BJ (cell line): Measurements from ENCODE around the gene AHDC1. TPM values are rescaled to one million over a fixed set of nuclear protein-coding genes. Genes with fewer than 3 reads are reported as not detected.

Source experiments
- CTCF ChIA-PET: fragments of 350-600 bp; formaldehyde crosslinking; extraction: SDS; loops from one replicate; lab custom pipeline; 2021; ENCODE audit warnings: antibody characterized with exemption, inconsistent platforms; lab: Yijun Ruan, JAX
- POLR2A ChIA-PET: fragments of 300-600 bp; sonication (Branson Sonifier 250); formaldehyde crosslinking; extraction: SDS; loops from one replicate; lab custom pipeline; 2021; ENCODE audit warnings: antibody characterized with exemption; lab: Charles Lee
- DNase-seq: peaks from one replicate; pipeline ENCODE4 v3.0.0-alpha.2; 2011; ENCODE audit warnings: low read depth
- H3K27me3 ChIP-seq: 2 replicates; pipeline ENCODE4 v1.6.0; 2011; ENCODE audit warnings: low read length; ENCODE audit not compliant: control insufficient read depth, insufficient read depth
- H3K36me3 ChIP-seq: 2 replicates; pipeline ENCODE4 v1.5.1; 2011; ENCODE audit warnings: low read length; ENCODE audit not compliant: control insufficient read depth, insufficient read depth
- H3K4me3 ChIP-seq: 2 replicates; pipeline ENCODE4 v1.5.1; 2011; ENCODE audit warnings: low read depth, mild to moderate bottlenecking, control low read depth, low read length
- polyA plus RNA-seq: library from polyadenylated mRNA; depleted of rRNA; stranded (reverse); fragments of >200 nt; gene quantifications from 2 replicates; pipeline ENCODE4 v1.2.3, GENCODE V29; 2011
- TF ChIP-seq, protein P1 (sequence below): IDR thresholded peaks from 2 replicates; pipeline ENCODE4 v1.5.1; 2011; ENCODE audit warnings: low read depth, mild to moderate bottlenecking, control low read depth, inconsistent platforms, low read length, moderate library complexity; ENCODE audit not compliant: insufficient read depth

Gene AHDC1
- polyA plus RNA-seq, 1 experiment: 4.1 TPM

DNA sequence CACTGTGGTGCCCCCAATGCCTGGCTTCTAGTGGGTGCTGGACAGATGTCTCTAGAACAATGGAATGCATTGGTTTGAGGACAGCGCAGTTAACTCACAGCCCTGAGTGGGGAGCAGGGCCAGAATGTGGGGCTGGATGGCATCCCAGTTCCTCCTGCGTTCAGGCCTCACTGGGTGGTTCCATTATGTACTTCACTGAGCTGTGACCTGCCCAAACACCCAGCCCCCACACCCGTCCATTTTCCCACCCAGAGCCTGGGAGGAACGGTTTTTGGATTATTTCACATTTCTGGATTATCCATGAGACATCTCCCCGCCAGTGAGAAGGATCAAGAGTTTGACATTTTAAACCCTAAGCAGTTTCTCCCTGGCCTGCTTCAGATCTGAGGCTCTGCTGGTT is 58.7 kb downstream of the AHDC1 start:
- CTCF ChIA-PET: interaction anchor here (0.9 to 15.0 kb wide), 4 partner anchors 10 to 124 kb away, joined by 3 to 105 read pairs (median 4); no protein-coding TSS in a partner anchor
- Histone ChIP-seq H3K36me3 (peaks cover 30% of the 10 kb centered on the region), H3K27me3 (no peaks in the 10 kb centered on the region), H3K4me3 (no peak overlapping the region)
- POLR2A ChIA-PET: no interaction called here
- TF ChIP-seq, protein P1, sequence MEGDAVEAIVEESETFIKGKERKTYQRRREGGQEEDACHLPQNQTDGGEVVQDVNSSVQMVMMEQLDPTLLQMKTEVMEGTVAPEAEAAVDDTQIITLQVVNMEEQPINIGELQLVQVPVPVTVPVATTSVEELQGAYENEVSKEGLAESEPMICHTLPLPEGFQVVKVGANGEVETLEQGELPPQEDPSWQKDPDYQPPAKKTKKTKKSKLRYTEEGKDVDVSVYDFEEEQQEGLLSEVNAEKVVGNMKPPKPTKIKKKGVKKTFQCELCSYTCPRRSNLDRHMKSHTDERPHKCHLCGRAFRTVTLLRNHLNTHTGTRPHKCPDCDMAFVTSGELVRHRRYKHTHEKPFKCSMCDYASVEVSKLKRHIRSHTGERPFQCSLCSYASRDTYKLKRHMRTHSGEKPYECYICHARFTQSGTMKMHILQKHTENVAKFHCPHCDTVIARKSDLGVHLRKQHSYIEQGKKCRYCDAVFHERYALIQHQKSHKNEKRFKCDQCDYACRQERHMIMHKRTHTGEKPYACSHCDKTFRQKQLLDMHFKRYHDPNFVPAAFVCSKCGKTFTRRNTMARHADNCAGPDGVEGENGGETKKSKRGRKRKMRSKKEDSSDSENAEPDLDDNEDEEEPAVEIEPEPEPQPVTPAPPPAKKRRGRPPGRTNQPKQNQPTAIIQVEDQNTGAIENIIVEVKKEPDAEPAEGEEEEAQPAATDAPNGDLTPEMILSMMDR: no peak
- no peak for DNase-seq

DNA sequence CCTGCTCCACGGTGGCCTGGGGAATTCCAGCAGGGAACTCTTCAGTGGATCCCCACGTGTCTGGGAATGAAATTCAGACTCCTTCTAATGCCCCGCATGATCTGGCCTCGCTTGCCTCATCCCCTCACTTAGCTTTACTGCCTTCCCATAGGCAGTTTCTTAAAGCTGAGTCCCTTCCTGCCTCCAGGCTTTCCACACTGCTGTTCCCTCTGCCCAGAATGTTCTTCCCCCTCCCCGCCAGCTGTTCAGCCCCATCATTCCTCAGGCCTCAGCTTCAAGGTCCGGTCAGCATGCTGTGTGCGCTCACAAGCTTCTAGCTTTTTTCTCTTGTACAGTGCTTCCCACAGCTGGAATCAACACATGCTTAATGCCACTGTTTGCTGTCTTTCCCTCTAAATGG is 59.1 kb downstream of the AHDC1 start:
- ChIA-PET POLR2A (no interaction called here), CTCF (interaction anchor here (1.1 to 15.0 kb wide), 2 partner anchors 11 to 125 kb away, joined by 4 to 105 read pairs; no protein-coding TSS in a partner anchor)
- TF ChIP-seq, protein P1: no peak
- peaks cover 26% of the 10 kb centered on the region for H3K36me3 ChIP-seq
- DNase-seq: no peak
- H3K4me3 ChIP-seq: no peak overlapping the region
- no peaks in the 10 kb centered on the region for H3K27me3 ChIP-seq

DNA sequence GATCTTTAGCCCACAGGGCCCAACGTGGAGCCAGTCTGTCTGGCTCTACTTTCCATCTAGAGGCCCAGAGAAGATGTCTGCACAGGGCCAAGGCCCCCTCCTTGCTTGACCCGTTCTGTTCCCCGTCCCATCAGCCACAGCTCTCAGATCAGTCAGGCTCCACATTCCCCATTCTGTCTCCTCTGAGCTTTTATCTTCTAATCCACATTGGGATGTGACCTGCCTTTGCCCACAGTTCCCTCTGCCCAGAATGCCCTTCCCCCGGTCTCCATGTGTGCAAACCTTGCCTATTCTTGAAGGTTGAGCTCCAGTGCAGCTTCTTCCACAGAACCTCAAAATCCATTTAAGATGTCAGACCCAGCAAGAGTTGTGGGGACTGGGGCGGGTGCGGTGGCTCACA is 60.7 kb downstream of the AHDC1 start:
- no peaks in the 10 kb centered on the region for H3K27me3 ChIP-seq
- ChIA-PET POLR2A (no interaction called here), CTCF (interaction anchor here (1.2 to 15.0 kb wide), 4 partner anchors 12 to 140 kb away, joined by 3 to 105 read pairs (median 4); no protein-coding TSS in a partner anchor)
- no peak overlapping the region for H3K4me3 ChIP-seq
- TF ChIP-seq, protein P1: no peak
- peaks cover 18% of the 10 kb centered on the region for H3K36me3 ChIP-seq
- no peak for DNase-seq

DNA sequence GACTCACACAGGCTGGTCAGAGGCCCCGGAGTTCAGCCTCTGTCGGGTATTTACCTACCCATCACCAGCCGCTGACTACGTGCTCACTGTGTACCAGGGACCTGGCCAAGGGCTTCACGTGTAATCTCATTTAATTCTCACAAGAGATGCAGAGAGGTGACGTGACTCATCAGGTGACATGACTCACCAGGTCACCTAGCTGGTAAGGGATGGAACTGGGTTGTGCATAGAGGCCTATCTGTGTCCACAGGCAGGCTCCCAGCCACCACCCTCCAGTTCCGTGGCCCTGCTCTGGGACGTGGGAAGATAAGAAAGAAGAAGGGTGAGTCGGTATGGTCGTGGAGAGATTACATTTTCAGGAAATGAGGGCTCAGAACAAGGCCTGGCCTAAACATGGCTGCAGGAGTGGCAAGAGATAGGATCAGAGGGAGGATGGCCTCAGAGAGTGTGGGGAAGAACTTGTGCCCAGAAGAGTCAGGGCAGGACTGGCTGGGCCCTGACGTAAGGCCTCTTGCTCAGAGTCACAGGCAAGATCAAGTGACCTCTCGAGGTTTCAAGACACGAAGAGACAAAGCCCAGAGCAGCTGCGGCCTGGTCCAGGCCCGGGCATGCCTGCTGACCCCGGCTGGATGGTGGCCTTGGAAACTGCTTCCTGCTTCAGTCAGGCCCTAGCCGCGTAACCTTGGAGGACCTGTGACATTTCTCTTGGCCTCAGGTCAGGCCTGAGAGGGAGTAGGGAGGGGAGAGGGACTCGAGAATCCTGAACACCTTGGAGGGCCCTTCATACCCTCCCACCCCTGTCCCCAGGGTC is 61.3 kb downstream of the AHDC1 start:
- H3K36me3 ChIP-seq: peaks cover 13% of the 10 kb centered on the region
- H3K4me3 ChIP-seq: no peak overlapping the region
- DNase-seq: no peak
- ChIA-PET POLR2A (no interaction called here), CTCF (interaction anchor here (0.6 to 15.0 kb wide), 6 partner anchors 13 to 146 kb away, joined by 3 to 105 read pairs (median 3); no protein-coding TSS in a partner anchor)
- TF ChIP-seq, protein P1: no peak
- no peaks in the 10 kb centered on the region for H3K27me3 ChIP-seq

DNA sequence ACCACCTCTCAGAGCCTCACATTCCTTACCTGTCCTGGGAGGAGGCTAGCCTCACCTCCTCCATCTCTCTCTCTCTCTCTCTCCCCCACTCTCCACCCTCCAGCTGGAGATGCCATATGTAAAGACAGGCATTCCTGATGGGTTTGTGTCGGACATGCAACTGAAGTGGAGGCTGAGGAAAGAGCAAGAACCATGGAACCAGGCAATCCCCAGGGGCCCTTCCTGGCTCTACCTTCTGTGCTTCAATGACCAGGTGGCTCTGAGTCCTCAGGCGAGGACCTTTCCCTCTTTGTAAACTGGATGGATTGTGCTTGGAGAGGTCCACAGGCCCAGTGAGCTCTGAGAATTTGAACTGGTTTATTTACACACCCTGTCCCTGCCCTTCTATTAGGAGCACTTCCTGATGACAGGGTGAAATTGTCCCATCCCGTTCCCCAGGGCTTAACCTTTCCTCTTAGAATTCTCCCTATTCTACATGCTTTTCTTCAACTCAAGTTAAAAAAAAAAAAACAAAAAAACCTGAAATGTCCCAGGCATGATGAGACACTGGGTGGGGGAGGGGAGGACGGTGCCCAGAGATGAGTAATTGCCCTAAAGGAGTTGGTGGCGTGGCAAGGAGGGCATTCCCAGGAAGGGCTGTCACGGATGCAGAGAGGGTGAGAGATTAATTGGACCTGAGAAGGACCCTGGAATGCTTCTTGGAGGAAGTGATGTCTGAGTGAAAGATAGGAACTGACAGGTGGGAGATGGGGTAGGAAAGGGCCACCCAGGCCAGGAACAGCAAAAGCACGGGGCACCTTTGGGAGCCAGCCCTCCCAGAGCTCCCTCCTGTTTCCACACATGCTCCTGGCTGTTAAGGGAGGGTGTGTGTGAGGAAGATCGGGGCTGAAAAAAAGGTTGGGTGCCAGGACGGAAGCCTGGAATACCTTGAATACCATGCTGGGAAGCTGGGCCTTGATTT is 63.8 kb downstream of the AHDC1 start:
- ChIA-PET CTCF (interaction anchor here (0.7 to 15.0 kb wide), 5 partner anchors 15 to 137 kb away, joined by 3 to 105 read pairs (median 3); no protein-coding TSS in a partner anchor), POLR2A (no interaction called here)
- peak; percentile 71 for DNase-seq
- Histone ChIP-seq H3K36me3 (peaks cover 9% of the 10 kb centered on the region), H3K4me3 (no peak overlapping the region), H3K27me3 (no peaks in the 10 kb centered on the region)
- TF ChIP-seq, protein P1: no peak
